ENCODE data around the gene FAM3D. TPM values are rescaled to one million over a fixed set of nuclear protein-coding genes. Genes with fewer than 3 reads are reported as not detected.
"Not testable (repeated sequence)": the region's sequence is repeated elsewhere in the genome, so short reads cannot be mapped to it uniquely, and the experiment has no call there.

The FAM3D gene, protein sequence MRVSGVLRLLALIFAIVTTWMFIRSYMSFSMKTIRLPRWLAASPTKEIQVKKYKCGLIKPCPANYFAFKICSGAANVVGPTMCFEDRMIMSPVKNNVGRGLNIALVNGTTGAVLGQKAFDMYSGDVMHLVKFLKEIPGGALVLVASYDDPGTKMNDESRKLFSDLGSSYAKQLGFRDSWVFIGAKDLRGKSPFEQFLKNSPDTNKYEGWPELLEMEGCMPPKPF
- total RNA-seq (not detected), polyA plus RNA-seq (not detected)

- no peaks in the 10 kb centered on the region for H3K4me1 Mint-ChIP-seq
- ATAC-seq (ENCODE audit: low read depth in 2 of 2) = no peak
- Histone ChIP-seq H3K36me3 (ENCODE audit: control insufficient read depth, insufficient read depth, low read length) (no peaks in the 10 kb centered on the region), H3K4me1 (ENCODE audit: control insufficient read depth, insufficient read depth, low read length, poor library complexity, severe bottlenecking) (no peaks in the 10 kb centered on the region), H3K9me3 (ENCODE audit: control insufficient read depth in 2 of 2, low read length in 2 of 2) (no peaks in the 10 kb centered on the region), H3K27me3 (ENCODE audit: control insufficient read depth, insufficient read depth, low read length) (no peaks in the 10 kb centered on the region), H3K27ac (ENCODE audit: insufficient read depth, low read length, poor library complexity, severe bottlenecking) (no peak within 1 kb of the TSS), H3K4me3 (ENCODE audit: low read depth, low read length) (no peak within 1 kb of the TSS)
- no peak for DNase-seq
- no peaks in the 10 kb centered on the region for H3K36me3 Mint-ChIP-seq
- H3K27ac Mint-ChIP-seq = no peak within 1 kb of the TSS
- peaks cover 0 to 4% (median 0%) of the 10 kb centered on the region in 7 donors for H3K9me3 Mint-ChIP-seq
- H3K4me3 Mint-ChIP-seq = no peak within 1 kb of the TSS
- peaks cover 13% of the 10 kb centered on the region for H3K27me3 Mint-ChIP-seq
Observed at GRCh38 chr3:58666683-58667082, at the start of gene FAM3D. FAM3D (minus strand) TSS chr3:58666774; CDS start chr3:58655563, 11,211 bp downstream.

- H3K4me1 Mint-ChIP-seq = no peaks in the 10 kb centered on the region
- no peak overlapping the region for H3K4me3 Mint-ChIP-seq
- no peaks in the 10 kb centered on the region for H3K36me3 ChIP-seq (ENCODE audit: control insufficient read depth, insufficient read depth, low read length)
- no peaks in the 10 kb centered on the region for H3K36me3 Mint-ChIP-seq
- no peak overlapping the region for H3K27ac Mint-ChIP-seq
- no peaks in the 10 kb centered on the region for H3K4me1 ChIP-seq (ENCODE audit: control insufficient read depth, insufficient read depth, low read length, poor library complexity, severe bottlenecking)
- H3K27me3 Mint-ChIP-seq = peaks cover 4% of the 10 kb centered on the region
- ATAC-seq (ENCODE audit: low read depth in 2 of 2) = no peak
- no peaks in the 10 kb centered on the region for H3K27me3 ChIP-seq (ENCODE audit: control insufficient read depth, insufficient read depth, low read length)
- H3K4me3 ChIP-seq (ENCODE audit: low read depth, low read length) = no peak overlapping the region
- no peak for DNase-seq
- peaks cover 0 to 3% (median 0%) of the 10 kb centered on the region in 7 donors for H3K9me3 Mint-ChIP-seq
- no peaks in the 10 kb centered on the region for H3K9me3 ChIP-seq (ENCODE audit: control insufficient read depth in 2 of 2, low read length in 2 of 2)
- no peak overlapping the region for H3K27ac ChIP-seq (ENCODE audit: insufficient read depth, low read length, poor library complexity, severe bottlenecking)
Observed at GRCh38 chr3:58713715-58714401, 47.3 kb upstream of the FAM3D start.

DNA sequence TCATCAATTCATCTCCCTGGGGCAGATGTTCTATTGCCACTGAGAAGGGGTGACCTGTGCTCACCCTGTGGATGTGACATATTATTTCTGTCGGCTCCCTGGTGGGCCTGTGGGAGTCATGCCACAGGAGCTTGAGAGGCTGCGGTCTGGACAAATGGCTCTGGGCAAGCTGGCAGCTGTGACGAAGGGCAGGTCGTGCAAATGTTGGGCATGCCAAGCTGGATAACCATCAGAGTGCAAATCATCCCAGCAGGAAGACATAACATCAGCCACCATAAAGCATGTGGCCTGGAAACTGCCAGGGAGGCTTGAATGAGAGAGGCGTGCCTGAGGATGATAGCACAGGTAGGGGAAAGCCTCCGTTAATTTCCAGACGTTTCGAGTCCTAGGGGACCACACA is 45.3 kb upstream of the FAM3D start:
- Mint-ChIP-seq H3K27ac (no peak overlapping the region), H3K36me3 (no peaks in the 10 kb centered on the region), H3K4me1 (no peaks in the 10 kb centered on the region), H3K27me3 (peaks cover 11% of the 10 kb centered on the region), H3K9me3 (peaks cover 0 to 3% (median 0%) of the 10 kb centered on the region in 7 donors), H3K4me3 (no peak overlapping the region)
- H3K27ac ChIP-seq (ENCODE audit: insufficient read depth, low read length, poor library complexity, severe bottlenecking) = no peak overlapping the region
- H3K27me3 ChIP-seq (ENCODE audit: control insufficient read depth, insufficient read depth, low read length) = no peaks in the 10 kb centered on the region
- H3K9me3 ChIP-seq (ENCODE audit: control insufficient read depth in 2 of 2, low read length in 2 of 2) = no peaks in the 10 kb centered on the region
- no peaks in the 10 kb centered on the region for H3K4me1 ChIP-seq (ENCODE audit: control insufficient read depth, insufficient read depth, low read length, poor library complexity, severe bottlenecking)
- H3K36me3 ChIP-seq (ENCODE audit: control insufficient read depth, insufficient read depth, low read length) = no peaks in the 10 kb centered on the region
- ATAC-seq (ENCODE audit: low read depth in 2 of 2) = no peak
- H3K4me3 ChIP-seq (ENCODE audit: low read depth, low read length) = no peak overlapping the region
- DNase-seq = no peak

DNA sequence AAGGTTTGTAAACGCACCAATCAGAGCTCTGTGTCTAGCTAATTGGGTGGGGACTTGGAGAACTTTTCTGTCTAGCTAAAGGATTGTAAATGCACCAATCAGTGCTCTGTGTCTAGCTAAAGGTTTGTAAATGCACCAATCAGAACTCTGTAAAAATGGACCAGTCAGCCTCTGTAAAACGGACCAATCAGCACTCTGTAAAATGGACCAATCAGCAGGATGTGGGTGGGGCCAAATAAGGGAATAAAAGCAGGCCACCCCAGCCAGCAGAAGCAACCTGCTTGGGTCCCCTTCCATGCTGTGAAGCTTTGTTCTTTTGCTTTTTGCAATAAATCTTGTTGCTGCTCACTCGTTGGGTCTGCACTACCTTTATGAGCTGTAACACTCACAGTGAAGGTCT is 42.4 kb upstream of the FAM3D start:
- H3K4me1 Mint-ChIP-seq = not testable (repeated sequence)

DNA sequence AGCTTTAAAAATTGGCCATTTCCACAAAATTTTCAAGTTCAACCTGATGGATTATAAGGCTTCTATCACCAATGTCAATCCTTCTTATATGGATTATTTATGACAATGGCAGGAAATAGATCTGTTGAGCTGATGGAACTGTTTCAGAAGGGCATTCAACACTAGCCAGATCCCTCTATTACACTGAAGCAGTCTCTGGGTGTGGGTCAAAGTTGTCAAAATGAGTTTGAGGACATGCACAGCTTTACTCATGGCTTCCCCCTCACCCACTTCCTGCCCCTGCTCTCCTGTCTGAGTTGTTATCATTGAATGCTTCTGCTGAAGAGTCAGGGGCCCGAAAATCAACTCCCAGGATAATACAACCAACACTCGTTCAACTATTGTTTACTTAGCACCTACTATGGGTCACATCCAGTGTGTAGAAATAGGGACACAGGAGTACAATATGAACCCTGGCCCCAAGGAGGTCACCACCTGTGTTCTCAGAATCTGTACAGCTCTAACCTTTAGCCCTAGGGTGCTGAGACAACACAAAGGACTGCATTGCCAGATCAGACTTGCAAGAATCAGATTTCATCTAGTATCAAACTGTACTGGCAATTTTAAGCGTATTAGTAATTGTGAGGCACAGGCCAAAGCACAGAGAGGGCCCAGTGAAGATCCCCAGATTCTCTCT is 41.7 kb upstream of the FAM3D start:
- no peaks in the 10 kb centered on the region for H3K4me1 ChIP-seq (ENCODE audit: control insufficient read depth, insufficient read depth, low read length, poor library complexity, severe bottlenecking)
- ATAC-seq (ENCODE audit: low read depth in 2 of 2) (no peak), DNase-seq (no peak)
- Mint-ChIP-seq H3K36me3 (no peaks in the 10 kb centered on the region), H3K4me1 (no peaks in the 10 kb centered on the region), H3K4me3 (no peak overlapping the region), H3K9me3 (peaks cover 0 to 3% (median 0%) of the 10 kb centered on the region in 7 donors), H3K27ac (no peak overlapping the region), H3K27me3 (peaks cover 13% of the 10 kb centered on the region)
- no peak overlapping the region for H3K27ac ChIP-seq (ENCODE audit: insufficient read depth, low read length, poor library complexity, severe bottlenecking)
- H3K27me3 ChIP-seq (ENCODE audit: control insufficient read depth, insufficient read depth, low read length) = no peaks in the 10 kb centered on the region
- H3K9me3 ChIP-seq (ENCODE audit: control insufficient read depth in 2 of 2, low read length in 2 of 2) = no peaks in the 10 kb centered on the region
- no peaks in the 10 kb centered on the region for H3K36me3 ChIP-seq (ENCODE audit: control insufficient read depth, insufficient read depth, low read length)
- no peak overlapping the region for H3K4me3 ChIP-seq (ENCODE audit: low read depth, low read length)

More for the DNA sequence above, 42.4 kb upstream of the FAM3D start:
- not testable (repeated sequence) for DNase-seq; H3K9me3 ChIP-seq (ENCODE audit: control insufficient read depth in 2 of 2, low read length in 2 of 2); H3K4me1 ChIP-seq (ENCODE audit: control insufficient read depth, insufficient read depth, low read length, poor library complexity, severe bottlenecking); H3K36me3 Mint-ChIP-seq; H3K27me3 ChIP-seq (ENCODE audit: control insufficient read depth, insufficient read depth, low read length); H3K4me3 ChIP-seq (ENCODE audit: low read depth, low read length); H3K27ac Mint-ChIP-seq; H3K4me3 Mint-ChIP-seq; H3K36me3 ChIP-seq (ENCODE audit: control insufficient read depth, insufficient read depth, low read length); ATAC-seq (ENCODE audit: low read depth in 2 of 2); H3K9me3 Mint-ChIP-seq; H3K27ac ChIP-seq (ENCODE audit: insufficient read depth, low read length, poor library complexity, severe bottlenecking)
- H3K27me3 Mint-ChIP-seq = peaks cover 13% of the 10 kb centered on the region

DNA sequence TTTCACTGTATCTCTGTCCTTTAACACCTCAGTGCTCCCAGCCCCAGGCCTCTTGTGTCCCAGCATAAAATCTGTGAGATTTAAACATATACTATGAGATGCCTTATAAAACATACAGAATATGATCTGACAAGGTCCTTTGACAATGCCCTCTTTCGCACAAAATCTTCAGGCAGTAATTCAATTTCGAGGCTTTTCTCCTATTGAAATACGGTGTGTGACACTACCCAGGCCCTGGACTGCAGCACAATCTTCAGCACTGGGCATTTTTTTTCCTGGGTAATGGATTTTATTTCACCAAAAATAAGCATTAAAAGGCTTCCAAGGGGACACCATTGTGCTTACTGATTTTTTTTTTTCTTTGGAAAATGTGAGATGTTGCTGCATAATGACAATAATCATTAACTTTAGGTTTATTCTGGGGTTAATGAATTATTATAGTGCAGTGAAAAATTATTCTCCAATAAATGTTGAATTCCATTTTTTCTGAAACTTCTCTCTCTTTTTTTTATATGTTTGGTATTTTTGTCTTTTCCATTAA is 40.9 kb upstream of the FAM3D start:
- DNase-seq (no peak), ATAC-seq (ENCODE audit: low read depth in 2 of 2) (no peak)
- H3K27me3 Mint-ChIP-seq = peaks cover 13% of the 10 kb centered on the region
- H3K9me3 Mint-ChIP-seq = peaks cover 0 to 3% (median 0%) of the 10 kb centered on the region in 7 donors
- no peak overlapping the region for H3K27ac ChIP-seq (ENCODE audit: insufficient read depth, low read length, poor library complexity, severe bottlenecking)
- H3K4me1 ChIP-seq (ENCODE audit: control insufficient read depth, insufficient read depth, low read length, poor library complexity, severe bottlenecking) = no peaks in the 10 kb centered on the region
- no peak overlapping the region for H3K4me3 ChIP-seq (ENCODE audit: low read depth, low read length)
- H3K27me3 ChIP-seq (ENCODE audit: control insufficient read depth, insufficient read depth, low read length) = no peaks in the 10 kb centered on the region
- no peaks in the 10 kb centered on the region for H3K9me3 ChIP-seq (ENCODE audit: control insufficient read depth in 2 of 2, low read length in 2 of 2)
- no peak overlapping the region for H3K4me3 Mint-ChIP-seq
- no peaks in the 10 kb centered on the region for H3K4me1 Mint-ChIP-seq
- H3K36me3 ChIP-seq (ENCODE audit: control insufficient read depth, insufficient read depth, low read length) = no peaks in the 10 kb centered on the region
- no peaks in the 10 kb centered on the region for H3K36me3 Mint-ChIP-seq
- peak overlapping the region in 1 of 3 donors; percentile 20 for H3K27ac Mint-ChIP-seq

GRCh38 chr3:58706395-58707167 is 40.0 kb upstream of the FAM3D start:
- H3K27me3 Mint-ChIP-seq = peaks cover 9% of the 10 kb centered on the region
- Histone ChIP-seq H3K4me1 (ENCODE audit: control insufficient read depth, insufficient read depth, low read length, poor library complexity, severe bottlenecking) (no peaks in the 10 kb centered on the region), H3K9me3 (ENCODE audit: control insufficient read depth in 2 of 2, low read length in 2 of 2) (no peaks in the 10 kb centered on the region), H3K4me3 (ENCODE audit: low read depth, low read length) (no peak overlapping the region), H3K36me3 (ENCODE audit: control insufficient read depth, insufficient read depth, low read length) (no peaks in the 10 kb centered on the region), H3K27me3 (ENCODE audit: control insufficient read depth, insufficient read depth, low read length) (no peaks in the 10 kb centered on the region), H3K27ac (ENCODE audit: insufficient read depth, low read length, poor library complexity, severe bottlenecking) (no peak overlapping the region)
- H3K4me3 Mint-ChIP-seq = no peak overlapping the region
- DNase-seq (no peak), ATAC-seq (ENCODE audit: low read depth in 2 of 2) (no peak)
- peaks cover 0 to 3% (median 0%) of the 10 kb centered on the region in 7 donors for H3K9me3 Mint-ChIP-seq
- no peak overlapping the region for H3K27ac Mint-ChIP-seq
- H3K36me3 Mint-ChIP-seq = no peaks in the 10 kb centered on the region
- H3K4me1 Mint-ChIP-seq = no peaks in the 10 kb centered on the region
